Activated T-cell treated with anti-CD3 and anti-CD28 coated beads, Interleukin-2, amount 50 U/mL, for 1 hour (primary cell): Measurements from ENCODE around the gene FAM13B.
"Not testable (repeated sequence)": the region's sequence is repeated elsewhere in the genome, so short reads cannot be mapped to it uniquely, and the experiment has no call there.

Source experiments
- DNase-seq: peaks from one replicate; pipeline ENCODE4 v3.0.0-alpha.2; 2020

The FAM13B gene

GRCh38 chr5:137960141-137960540, 72.7 kb downstream of the FAM13B start:
- DNase-seq: no peak

- DNase-seq: no peak
Measured at GRCh38 chr5:137959488-137959887, 73.4 kb downstream of the FAM13B start.

GRCh38 chr5:137957948-137958347, 74.9 kb downstream of the FAM13B start:
- DNase-seq: no peak

- no peak for DNase-seq
Measured at GRCh38 chr5:137954131-137954879, 78.6 kb downstream of the FAM13B start.

GRCh38 chr5:137945825-137946224, 87.1 kb downstream of the FAM13B start:
- no peak for DNase-seq

- not testable (repeated sequence) for DNase-seq
Measured at GRCh38 chr5:137944280-137944679, 88.6 kb downstream of the FAM13B start.

GRCh38 chr5:137939331-137939730, 93.5 kb downstream of the FAM13B start:
- no peak for DNase-seq

- no peak for DNase-seq
Measured at GRCh38 chr5:137938751-137939143, 94.1 kb downstream of the FAM13B start.

GRCh38 chr5:137937994-137938750, 94.7 kb downstream of the FAM13B start:
- DNase-seq: no peak

GRCh38 chr5:137935694-137936093, 97.2 kb downstream of the FAM13B start:
- no peak for DNase-seq

GRCh38 chr5:137935190-137935589, 97.7 kb downstream of the FAM13B start:
- DNase-seq: no peak

GRCh38 chr5:137933491-137933911, 99.4 kb downstream of the FAM13B start:
- no peak for DNase-seq

GRCh38 chr5:137932800-137933199, 100.1 kb downstream of the FAM13B start:
- no peak for DNase-seq

- DNase-seq: no peak
Measured at GRCh38 chr5:137923856-137924255, 109.0 kb downstream of the FAM13B start.

GRCh38 chr5:137921931-137922330, 110.9 kb downstream of the FAM13B start:
- DNase-seq: no peak

GRCh38 chr5:137916923-137917322, 116.0 kb downstream of the FAM13B start:
- DNase-seq: no peak

GRCh38 chr5:137914758-137915157, 118.1 kb downstream of the FAM13B start:
- no peak for DNase-seq

GRCh38 chr5:137902408-137903133, 130.3 kb downstream of the FAM13B start:
- DNase-seq: no peak

GRCh38 chr5:137901011-137901817, 131.7 kb downstream of the FAM13B start:
- no peak for DNase-seq

- no peak for DNase-seq
Measured at GRCh38 chr5:137899493-137899892, 133.4 kb downstream of the FAM13B start.

GRCh38 chr5:137896560-137896959, 136.3 kb downstream of the FAM13B start:
- no peak for DNase-seq

- no peak for DNase-seq
Measured at GRCh38 chr5:137894586-137894985, 138.3 kb downstream of the FAM13B start.

- no peak for DNase-seq
Measured at GRCh38 chr5:137891849-137892248, 141.0 kb downstream of the FAM13B start.
